Panc1 (cell line): ENCODE measurements around the gene ATP6V1G1.

Source experiments
- CTCF ChIP-seq: fragments of 450-650 bp; IDR thresholded peaks from 2 replicates; pipeline ENCODE4 v1.5.1; 2017; ENCODE audit warnings: mild to moderate bottlenecking
- POLR2AphosphoS5 ChIP-seq: IDR thresholded peaks from 2 replicates; pipeline ENCODE4 v1.6.1; 2012; ENCODE audit warnings: mild to moderate bottlenecking, low read depth, low read length, moderate library complexity
- REST ChIP-seq, 2 experiments: IDR thresholded peaks; 2 replicates each; pipeline ENCODE4 v1.6.1; 2011 to 2012; ENCODE audit warnings: low read depth in 2 of 2, control low read depth in 1 of 2, low read length in 1 of 2, mild to moderate bottlenecking in 1 of 2, moderate library complexity in 1 of 2; ENCODE audit not compliant: insufficient read depth in 1 of 2
- SIN3A ChIP-seq: IDR thresholded peaks from 2 replicates; pipeline ENCODE4 v1.6.1; 2012; ENCODE audit warnings: low read depth, mild to moderate bottlenecking, low read length, moderate library complexity, borderline replicate concordance; ENCODE audit not compliant: insufficient read depth
- TCF7L2 ChIP-seq: IDR thresholded peaks from 2 replicates; pipeline ENCODE4 v1.6.1; 2011; ENCODE audit warnings: mild to moderate bottlenecking, low read depth, low read length, inconsistent platforms

DNA sequence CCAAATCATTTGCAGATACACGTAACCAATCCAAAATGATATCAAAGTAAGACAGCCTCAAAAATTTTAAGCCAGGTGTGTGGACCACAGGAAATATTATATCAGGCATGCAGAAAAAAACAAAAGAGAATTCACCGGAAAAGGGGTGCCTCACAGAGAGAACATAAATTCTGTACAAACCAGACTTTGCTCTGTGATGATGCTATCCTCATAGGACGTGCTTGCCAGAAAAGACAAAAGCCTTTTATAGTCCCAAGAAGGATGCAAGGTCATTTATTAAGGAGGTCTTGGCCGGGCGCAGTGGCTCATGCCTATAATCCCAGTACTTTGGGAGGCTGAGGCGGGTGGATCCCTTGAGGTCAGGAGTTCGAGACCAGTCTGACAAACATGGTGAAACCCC lies 16.8 kb upstream of the ATP6V1G1 start:
- TF ChIP-seq CTCF, result no peak
- no peak for TF ChIP-seq SIN3A
- TF ChIP-seq REST (IDR thresholded peaks at IDR 0.05; ENCODE audit: insufficient read depth in 1 of 2, low read depth in 2 of 2, low read length in 1 of 2), result no peak
- no peak for TF ChIP-seq POLR2AphosphoS5
- TF ChIP-seq TCF7L2, result no peak
